Colonic mucosa (tissue), 4 donors: ENCODE measurements around the gene STK32C. TPM values are rescaled to one million over a fixed set of nuclear protein-coding genes. Genes with fewer than 3 reads are reported as not detected.

Experiments used
- DNase-seq: peaks from one replicate; pipeline ENCODE4 v3.0.0-alpha.2; 2020
- H3K27ac ChIP-seq: fragments of 200-600 bp; one replicate; pipeline ENCODE4 v1.8.0; 2021
- H3K27me3 ChIP-seq: fragments of 200-600 bp; one replicate; pipeline ENCODE4 v1.8.0; 2021
- H3K36me3 ChIP-seq: fragments of 200-600 bp; one replicate; pipeline ENCODE4 v1.8.0; 2021
- H3K4me1 ChIP-seq: fragments of 200-600 bp; one replicate; pipeline ENCODE4 v1.8.0; 2021; ENCODE audit warnings: mild to moderate bottlenecking
- H3K4me3 ChIP-seq: fragments of 200-600 bp; one replicate; pipeline ENCODE4 v1.8.0; 2021
- H3K9ac ChIP-seq, 2 donors: one replicate each; pipeline ENCODE4 v1.7.0; 2013; ENCODE audit warnings: control low read depth in 2 of 2, low read depth in 2 of 2, low read length in 2 of 2
- H3K9me3 ChIP-seq: fragments of 200-600 bp; one replicate; pipeline ENCODE4 v1.8.0; 2021
- CTCF ChIP-seq: fragments of 200-600 bp; IDR thresholded peaks from one replicate; pipeline ENCODE4 v1.8.0; 2022; ENCODE audit warnings: antibody characterized with exemption, mild to moderate bottlenecking
- intact Hi-C: fragments of 100-400 bp; cut with DNase I; formaldehyde crosslinking; loops from one replicate; pipeline ENCODE4 v1.14.1; 2022
- total RNA-seq, 2 donors: library from RNA; stranded (reverse); fragmentation: NEBNext Ultra II Directional in 1 of 2; extraction: Animal tissue kit (Norgen Biotek cat#: 25700) in 1 of 2; gene quantifications; one replicate each; pipeline ENCODE4 v1.2.1, GENCODE V29; 2021
- donor health status: healthy.
- donor health status: DM: no; HTN: no; CAD: no.
- donor health status: DM: no; HTN: no; CAD: no.

STK32C gene
- total RNA-seq, 2 donors from 2014 or later: 9.2 to 14.5 TPM

DNA sequence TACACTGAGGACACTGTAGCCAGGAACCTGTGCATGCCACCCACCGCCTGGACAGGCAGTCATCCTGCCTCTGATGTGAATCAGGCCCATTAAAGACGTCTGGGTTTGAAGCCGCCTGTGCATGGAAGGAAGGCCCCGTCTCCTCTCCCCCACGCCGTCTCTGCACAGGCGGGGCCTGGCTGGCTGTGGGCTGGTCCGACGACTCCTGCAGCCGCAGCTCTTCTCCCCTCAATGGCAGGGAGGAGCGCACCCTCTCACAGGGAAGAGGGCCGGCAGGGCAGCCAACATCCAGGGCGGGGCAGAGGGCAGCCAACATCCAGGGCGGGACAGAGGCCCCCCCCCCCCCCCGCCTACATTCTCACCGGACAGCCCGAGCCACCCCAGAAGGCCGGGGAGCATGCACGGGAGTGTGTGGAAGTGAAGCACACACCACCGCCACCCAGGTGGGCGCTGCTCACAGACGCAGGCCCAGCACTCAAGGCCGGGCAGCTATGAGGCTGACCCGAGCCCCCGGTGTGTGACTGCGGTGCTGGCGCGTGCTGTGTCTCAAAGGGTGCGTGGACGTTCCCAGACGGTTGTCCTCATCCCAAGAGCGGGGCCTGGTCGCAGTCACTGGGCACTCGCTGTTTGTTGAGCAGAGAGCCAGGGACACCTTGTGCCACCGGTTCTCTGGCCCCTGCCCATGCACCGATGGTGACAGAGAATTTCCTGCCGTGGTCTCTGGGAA, 101.9 kb downstream of the STK32C start:
- H3K27ac ChIP-seq: no peak overlapping the region
- H3K4me1 ChIP-seq: no peaks in the 10 kb centered on the region
- DNase-seq: no peak
- H3K27me3 ChIP-seq: no peaks in the 10 kb centered on the region
- TF ChIP-seq CTCF: no peak
- intact Hi-C loops: no loop called here
- no peak overlapping the region for H3K4me3 ChIP-seq
- H3K9ac ChIP-seq: no peak overlapping the region
- no peaks in the 10 kb centered on the region for H3K36me3 ChIP-seq
- no peaks in the 10 kb centered on the region for H3K9me3 ChIP-seq

GRCh38 chr10:132204781-132205473, 102.8 kb downstream of the STK32C start:
- Histone ChIP-seq H3K9me3 (no peaks in the 10 kb centered on the region), H3K27ac (no peak overlapping the region), H3K27me3 (no peaks in the 10 kb centered on the region), H3K9ac (no peak overlapping the region), H3K36me3 (no peaks in the 10 kb centered on the region), H3K4me3 (no peak overlapping the region), H3K4me1 (no peaks in the 10 kb centered on the region)
- no peak for TF ChIP-seq CTCF
- no peak for DNase-seq
- intact Hi-C loops: no loop called here

- DNase-seq: no peak
- H3K4me1 ChIP-seq: no peaks in the 10 kb centered on the region
- no peak for TF ChIP-seq CTCF
- no peak overlapping the region for H3K9ac ChIP-seq
- H3K36me3 ChIP-seq: no peaks in the 10 kb centered on the region
- intact Hi-C loops: no loop called here
- no peaks in the 10 kb centered on the region for H3K27me3 ChIP-seq
- H3K4me3 ChIP-seq: no peak overlapping the region
- H3K27ac ChIP-seq: no peak overlapping the region
- H3K9me3 ChIP-seq: no peaks in the 10 kb centered on the region
Observed at GRCh38 chr10:132204078-132204780, 103.5 kb downstream of the STK32C start.

DNA sequence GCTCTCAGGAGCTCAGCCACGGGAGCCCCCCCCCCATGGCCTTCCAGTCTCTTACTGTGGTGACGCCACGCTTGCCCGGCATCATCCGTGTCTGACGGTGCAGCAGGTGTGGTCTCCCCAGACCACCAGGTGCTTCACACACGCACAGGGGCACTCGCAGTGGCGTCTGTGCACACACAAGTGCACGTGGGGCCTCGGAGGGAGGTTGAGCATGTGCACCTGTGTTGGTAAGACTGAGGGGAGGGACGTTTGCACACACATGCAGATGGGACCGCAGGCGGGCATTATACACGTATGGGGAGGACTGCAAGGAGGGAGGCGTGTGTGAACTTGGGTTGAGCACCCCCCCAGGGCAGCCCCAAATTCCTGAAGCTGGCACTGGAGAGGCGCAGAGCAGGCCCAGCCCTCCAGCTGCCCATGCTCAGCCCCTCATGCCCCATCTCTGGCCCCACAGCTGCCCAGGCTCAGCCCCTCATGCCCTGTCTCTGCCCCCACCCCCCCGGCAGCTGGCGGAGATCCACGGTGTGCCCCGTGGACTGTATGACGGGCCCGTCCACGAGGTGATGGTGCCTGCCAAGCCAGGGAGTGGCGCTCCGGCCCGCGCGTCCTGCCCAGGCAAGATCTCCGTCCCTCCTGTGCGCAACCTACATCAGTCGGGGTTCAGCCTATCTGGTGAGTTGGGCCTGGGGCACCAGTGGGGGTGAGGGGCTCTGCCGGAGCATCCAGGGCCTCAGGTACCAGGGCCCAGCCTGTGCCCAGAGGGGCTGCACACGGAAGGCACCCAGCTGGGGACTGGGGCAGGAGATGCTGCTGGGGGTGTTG, 104.3 kb downstream of the STK32C start:
- Histone ChIP-seq H3K9me3 (no peaks in the 10 kb centered on the region), H3K27me3 (no peaks in the 10 kb centered on the region), H3K4me1 (no peaks in the 10 kb centered on the region), H3K36me3 (no peaks in the 10 kb centered on the region), H3K4me3 (no peak overlapping the region), H3K9ac (no peak overlapping the region), H3K27ac (no peak overlapping the region)
- DNase-seq: no peak
- intact Hi-C loops: no loop called here
- no peak for TF ChIP-seq CTCF
